GM21825 (cell line): ENCODE data around the gene FAM3A.
"Not testable (repeated sequence)": the region's sequence is repeated elsewhere in the genome, so short reads cannot be mapped to it uniquely, and the experiment has no call there.

Source experiments
- ATAC-seq: cut with Tn5 transposase; IDR thresholded peaks from one replicate; pipeline ENCODE4 v1.9.1; 2021; ENCODE audit warnings: mild to moderate bottlenecking, moderate library complexity; ENCODE audit not compliant: unreplicated experiment

FAM3A gene

GRCh38 chrX:154515966-154516655 is at the start of gene FAM3A:
Gene FAM3A (minus strand): TSS chrX:154516232. CDS start chrX:154515772, 460 bp downstream.
- peak; percentile 84 for ATAC-seq

- not testable (repeated sequence) for ATAC-seq
Observed at GRCh38 chrX:154562295-154562694, 46.3 kb upstream of the FAM3A start.

- not testable (repeated sequence) for ATAC-seq
Observed at GRCh38 chrX:154560326-154560725, 44.3 kb upstream of the FAM3A start.

- not testable (repeated sequence) for ATAC-seq
Observed at GRCh38 chrX:154558896-154559295, 42.9 kb upstream of the FAM3A start.

- not testable (repeated sequence) for ATAC-seq
Observed at GRCh38 chrX:154558060-154558690, 42.1 kb upstream of the FAM3A start.

- not testable (repeated sequence) for ATAC-seq
Observed at GRCh38 chrX:154552112-154552806, 36.2 kb upstream of the FAM3A start.

- ATAC-seq = no peak
Observed at GRCh38 chrX:154549766-154550165, 33.7 kb upstream of the FAM3A start.

GRCh38 chrX:154548028-154548316 is 31.9 kb upstream of the FAM3A start:
- no peak for ATAC-seq

- ATAC-seq = peak; percentile 77
Observed at GRCh38 chrX:154547245-154548027, 31.4 kb upstream of the FAM3A start, which contains the start of gene IKBKG. Gene IKBKG (plus strand): TSS chrX:154547620. CDS start chrX:154552003, 4,383 bp downstream.

GRCh38 chrX:154546354-154547244 is 30.6 kb upstream of the FAM3A start, which contains the start of gene G6PD:
Gene G6PD (minus strand): TSS chrX:154546846. CDS start chrX:154546155, 691 bp downstream.
- ATAC-seq = peak; percentile 43

GRCh38 chrX:154545673-154546274 is 29.7 kb upstream of the FAM3A start:
- no peak for ATAC-seq

GRCh38 chrX:154542723-154543424 is 26.8 kb upstream of the FAM3A start:
- no peak for ATAC-seq

GRCh38 chrX:154541896-154542722 is 26.1 kb upstream of the FAM3A start:
- ATAC-seq = no peak

- no peak for ATAC-seq
Observed at GRCh38 chrX:154541589-154541895, 25.5 kb upstream of the FAM3A start.

GRCh38 chrX:154540897-154541535 is 25.0 kb upstream of the FAM3A start:
- no peak for ATAC-seq

- not testable (repeated sequence) for ATAC-seq
Observed at GRCh38 chrX:154540365-154540764, 24.3 kb upstream of the FAM3A start.

GRCh38 chrX:154539077-154539476 is 23.0 kb upstream of the FAM3A start:
- no peak for ATAC-seq

- ATAC-seq = no peak
Observed at GRCh38 chrX:154535892-154536291, 19.9 kb upstream of the FAM3A start.
